ENCODE results near the gene IP6K3.

IP6K3 gene

GRCh38 chr6:33746651-33747100 is at the start of gene IP6K3:
Gene IP6K3, minus strand, starts transcription at chr6:33746905. Its CDS starts 11,429 bp downstream, at chr6:33735476.
- Mint-ChIP-seq H3K27ac (no peak within 1 kb of the TSS), H3K4me3 (no peak within 1 kb of the TSS), H3K27me3 (no peaks in the 10 kb centered on the region), H3K36me3 (ENCODE audit: low read depth) (no peaks in the 10 kb centered on the region), H3K4me1 (ENCODE audit: low read depth) (peaks cover 3% of the 10 kb centered on the region), H3K9me3 (no peaks in the 10 kb centered on the region)

- Mint-ChIP-seq H3K4me1 (ENCODE audit: low read depth) (no peaks in the 10 kb centered on the region), H3K36me3 (ENCODE audit: low read depth) (no peaks in the 10 kb centered on the region), H3K27ac (no peak overlapping the region), H3K4me3 (no peak overlapping the region), H3K9me3 (no peaks in the 10 kb centered on the region), H3K27me3 (peaks cover 16% of the 10 kb centered on the region)
These were observed 48.4 kb upstream of the IP6K3 start for GRCh38 chr6:33794910-33795623.

GRCh38 chr6:33792981-33793380 is 46.3 kb upstream of the IP6K3 start:
- Mint-ChIP-seq H3K27ac (no peak overlapping the region), H3K4me3 (no peak overlapping the region), H3K4me1 (ENCODE audit: low read depth) (peaks cover 10% of the 10 kb centered on the region), H3K9me3 (no peaks in the 10 kb centered on the region), H3K27me3 (peaks cover 9% of the 10 kb centered on the region), H3K36me3 (ENCODE audit: low read depth) (no peaks in the 10 kb centered on the region)

- Mint-ChIP-seq H3K27me3 (no peaks in the 10 kb centered on the region), H3K9me3 (no peaks in the 10 kb centered on the region), H3K27ac (no peak overlapping the region), H3K36me3 (ENCODE audit: low read depth) (no peaks in the 10 kb centered on the region), H3K4me3 (no peak overlapping the region), H3K4me1 (ENCODE audit: low read depth) (peaks cover 24% of the 10 kb centered on the region)
These were observed 44.9 kb upstream of the IP6K3 start for GRCh38 chr6:33791620-33792019.

GRCh38 chr6:33790910-33791309 is 44.2 kb upstream of the IP6K3 start:
- Mint-ChIP-seq H3K9me3 (no peaks in the 10 kb centered on the region), H3K4me3 (no peak overlapping the region), H3K27me3 (no peaks in the 10 kb centered on the region), H3K27ac (no peak overlapping the region), H3K4me1 (ENCODE audit: low read depth) (peaks cover 31% of the 10 kb centered on the region), H3K36me3 (ENCODE audit: low read depth) (peaks cover 5% of the 10 kb centered on the region)

- no peaks in the 10 kb centered on the region for H3K27me3 Mint-ChIP-seq
- peak overlapping the region; percentile 14 for H3K4me3 Mint-ChIP-seq
- H3K9me3 Mint-ChIP-seq = no peaks in the 10 kb centered on the region
- H3K4me1 Mint-ChIP-seq (ENCODE audit: low read depth) = peaks cover 36% of the 10 kb centered on the region
- H3K36me3 Mint-ChIP-seq (ENCODE audit: low read depth) = peaks cover 8% of the 10 kb centered on the region
- H3K27ac Mint-ChIP-seq = no peak overlapping the region
These were observed 43.7 kb upstream of the IP6K3 start for GRCh38 chr6:33790379-33790778.

- peaks cover 45% of the 10 kb centered on the region for H3K4me1 Mint-ChIP-seq (ENCODE audit: low read depth)
- H3K27ac Mint-ChIP-seq = peak overlapping the region; percentile 83
- H3K4me3 Mint-ChIP-seq = peak overlapping the region; percentile 84
- H3K27me3 Mint-ChIP-seq = no peaks in the 10 kb centered on the region
- H3K36me3 Mint-ChIP-seq (ENCODE audit: low read depth) = peaks cover 17% of the 10 kb centered on the region
- no peaks in the 10 kb centered on the region for H3K9me3 Mint-ChIP-seq
These were observed 42.8 kb upstream of the IP6K3 start for GRCh38 chr6:33789550-33789895.

GRCh38 chr6:33788694-33789549 is 42.2 kb upstream of the IP6K3 start, which contains the start of gene LEMD2:
Gene LEMD2, minus strand, starts transcription at chr6:33789130. Its CDS starts 14 bp downstream, at chr6:33789116.
- Mint-ChIP-seq H3K27ac (peak within 1 kb of the TSS; percentile 98), H3K27me3 (no peaks in the 10 kb centered on the region), H3K36me3 (ENCODE audit: low read depth) (peaks cover 23% of the 10 kb centered on the region), H3K9me3 (no peaks in the 10 kb centered on the region), H3K4me3 (peak within 1 kb of the TSS; percentile 96), H3K4me1 (ENCODE audit: low read depth) (peaks cover 48% of the 10 kb centered on the region)

GRCh38 chr6:33787954-33788693 is 41.4 kb upstream of the IP6K3 start:
- peaks cover 31% of the 10 kb centered on the region for H3K36me3 Mint-ChIP-seq (ENCODE audit: low read depth)
- peak overlapping the region; percentile 96 for H3K4me3 Mint-ChIP-seq
- H3K4me1 Mint-ChIP-seq (ENCODE audit: low read depth) = peaks cover 51% of the 10 kb centered on the region
- no peaks in the 10 kb centered on the region for H3K9me3 Mint-ChIP-seq
- no peaks in the 10 kb centered on the region for H3K27me3 Mint-ChIP-seq
- H3K27ac Mint-ChIP-seq = peak overlapping the region; percentile 98

GRCh38 chr6:33787346-33787953 is 40.7 kb upstream of the IP6K3 start:
- H3K4me3 Mint-ChIP-seq = peak overlapping the region; percentile 96
- peaks cover 51% of the 10 kb centered on the region for H3K4me1 Mint-ChIP-seq (ENCODE audit: low read depth)
- H3K27ac Mint-ChIP-seq = peak overlapping the region; percentile 98
- H3K36me3 Mint-ChIP-seq (ENCODE audit: low read depth) = peaks cover 36% of the 10 kb centered on the region
- H3K27me3 Mint-ChIP-seq = no peaks in the 10 kb centered on the region
- no peaks in the 10 kb centered on the region for H3K9me3 Mint-ChIP-seq

- H3K4me3 Mint-ChIP-seq = peak overlapping the region; percentile 96
- no peaks in the 10 kb centered on the region for H3K9me3 Mint-ChIP-seq
- H3K27me3 Mint-ChIP-seq = no peaks in the 10 kb centered on the region
- peak overlapping the region; percentile 41 for H3K27ac Mint-ChIP-seq
- peaks cover 51% of the 10 kb centered on the region for H3K4me1 Mint-ChIP-seq (ENCODE audit: low read depth)
- H3K36me3 Mint-ChIP-seq (ENCODE audit: low read depth) = peaks cover 41% of the 10 kb centered on the region
These were observed 40.0 kb upstream of the IP6K3 start for GRCh38 chr6:33786736-33787135.

- Mint-ChIP-seq H3K27ac (peak overlapping the region; percentile 38), H3K4me1 (ENCODE audit: low read depth) (peaks cover 51% of the 10 kb centered on the region), H3K9me3 (no peaks in the 10 kb centered on the region), H3K4me3 (peak overlapping the region; percentile 8), H3K36me3 (ENCODE audit: low read depth) (peaks cover 47% of the 10 kb centered on the region), H3K27me3 (no peaks in the 10 kb centered on the region)
These were observed 39.1 kb upstream of the IP6K3 start for GRCh38 chr6:33785778-33786177.

GRCh38 chr6:33784787-33785186 is 38.1 kb upstream of the IP6K3 start:
- H3K4me3 Mint-ChIP-seq = no peak overlapping the region
- H3K27me3 Mint-ChIP-seq = no peaks in the 10 kb centered on the region
- peaks cover 50% of the 10 kb centered on the region for H3K4me1 Mint-ChIP-seq (ENCODE audit: low read depth)
- H3K9me3 Mint-ChIP-seq = no peaks in the 10 kb centered on the region
- H3K36me3 Mint-ChIP-seq (ENCODE audit: low read depth) = peaks cover 56% of the 10 kb centered on the region
- H3K27ac Mint-ChIP-seq = peak overlapping the region; percentile 41

- H3K4me3 Mint-ChIP-seq = no peak overlapping the region
- H3K4me1 Mint-ChIP-seq (ENCODE audit: low read depth) = peaks cover 42% of the 10 kb centered on the region
- no peak overlapping the region for H3K27ac Mint-ChIP-seq
- H3K27me3 Mint-ChIP-seq = no peaks in the 10 kb centered on the region
- no peaks in the 10 kb centered on the region for H3K9me3 Mint-ChIP-seq
- peaks cover 64% of the 10 kb centered on the region for H3K36me3 Mint-ChIP-seq (ENCODE audit: low read depth)
These were observed 37.2 kb upstream of the IP6K3 start for GRCh38 chr6:33783781-33784520.
